ENCODE results near the gene RTL1. TPM values are rescaled to one million over a fixed set of nuclear protein-coding genes. Genes with fewer than 3 reads are reported as not detected.

Gene RTL1
- total and polyA plus RNA-seq, 2 donors (not counting 1 experiment from before 2014, with no cell fraction given) = not detected

DNA sequence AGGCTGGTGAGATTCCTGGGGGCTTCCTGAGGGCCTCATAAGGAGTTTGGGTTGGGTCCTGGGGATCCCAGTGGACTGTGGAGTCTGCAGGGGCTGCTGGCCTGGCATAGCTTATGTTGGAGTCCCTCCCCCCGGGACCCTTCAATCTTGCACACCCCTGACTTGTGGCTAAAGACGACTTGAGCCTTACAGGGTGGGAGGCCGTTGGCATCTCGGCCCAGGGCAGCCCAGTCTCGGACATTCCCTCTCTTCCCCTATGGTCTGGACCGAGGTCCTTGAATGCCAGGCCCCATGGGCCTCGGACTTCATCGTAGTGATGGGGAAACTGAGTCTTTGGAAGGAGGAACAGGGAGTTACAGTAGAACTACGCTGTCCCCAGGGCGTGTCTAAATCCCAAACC, 12.5 kb downstream of the RTL1 start:
- DNase-seq (ENCODE audit: low read depth in 2 of 2) = no peak
- TF ChIP-seq, protein P1, sequence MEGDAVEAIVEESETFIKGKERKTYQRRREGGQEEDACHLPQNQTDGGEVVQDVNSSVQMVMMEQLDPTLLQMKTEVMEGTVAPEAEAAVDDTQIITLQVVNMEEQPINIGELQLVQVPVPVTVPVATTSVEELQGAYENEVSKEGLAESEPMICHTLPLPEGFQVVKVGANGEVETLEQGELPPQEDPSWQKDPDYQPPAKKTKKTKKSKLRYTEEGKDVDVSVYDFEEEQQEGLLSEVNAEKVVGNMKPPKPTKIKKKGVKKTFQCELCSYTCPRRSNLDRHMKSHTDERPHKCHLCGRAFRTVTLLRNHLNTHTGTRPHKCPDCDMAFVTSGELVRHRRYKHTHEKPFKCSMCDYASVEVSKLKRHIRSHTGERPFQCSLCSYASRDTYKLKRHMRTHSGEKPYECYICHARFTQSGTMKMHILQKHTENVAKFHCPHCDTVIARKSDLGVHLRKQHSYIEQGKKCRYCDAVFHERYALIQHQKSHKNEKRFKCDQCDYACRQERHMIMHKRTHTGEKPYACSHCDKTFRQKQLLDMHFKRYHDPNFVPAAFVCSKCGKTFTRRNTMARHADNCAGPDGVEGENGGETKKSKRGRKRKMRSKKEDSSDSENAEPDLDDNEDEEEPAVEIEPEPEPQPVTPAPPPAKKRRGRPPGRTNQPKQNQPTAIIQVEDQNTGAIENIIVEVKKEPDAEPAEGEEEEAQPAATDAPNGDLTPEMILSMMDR (conservative IDR thresholded peaks at IDR 0.05 in 1 of 2, IDR thresholded peaks at IDR 0.05 in 1 of 2; ENCODE audit: low read depth in 1 of 2, low read length in 2 of 2) = no peak
- TF ChIP-seq EZH2 (IDR thresholded peaks at IDR 0.05; ENCODE audit: low read length, missing control alignments) = no peak
- H3K27ac ChIP-seq (ENCODE audit: insufficient read depth, low read length) = no peak overlapping the region
- no peaks in the 10 kb centered on the region for H3K27me3 ChIP-seq (ENCODE audit: control insufficient read depth, insufficient read depth, low read length)
- H4K20me1 ChIP-seq (ENCODE audit: control insufficient read depth, extremely low read depth, insufficient read depth, low read length) = no peaks in the 10 kb centered on the region
- H3K4me2 ChIP-seq (ENCODE audit: extremely low read depth, insufficient read depth, low read length) = no peak overlapping the region
- no peak overlapping the region for H2AFZ ChIP-seq (ENCODE audit: low read length)
- H3K9ac ChIP-seq (ENCODE audit: insufficient read depth, low read length) = no peak overlapping the region
- no peaks in the 10 kb centered on the region for H3K4me1 ChIP-seq (ENCODE audit: control insufficient read depth, extremely low read depth, insufficient read depth, low read length)
- H3K4me3 ChIP-seq (replicated peaks in 1 of 4; ENCODE audit: control extremely low read depth in 1 of 4, insufficient read depth in 1 of 4, low read depth in 3 of 4, low read length in 4 of 4) = no peak overlapping the region
- no peaks in the 10 kb centered on the region for H3K9me3 ChIP-seq (ENCODE audit: control insufficient read depth, insufficient read depth, low read depth, low read length)
- no peaks in the 10 kb centered on the region for H3K79me2 ChIP-seq (ENCODE audit: control insufficient read depth, insufficient read depth, low read length)
- peaks cover 4% of the 10 kb centered on the region for H3K36me3 ChIP-seq (ENCODE audit: control insufficient read depth, insufficient read depth, low read length)

- Histone ChIP-seq H3K4me2 (ENCODE audit: extremely low read depth, insufficient read depth, low read length) (no peak overlapping the region), H4K20me1 (ENCODE audit: control insufficient read depth, extremely low read depth, insufficient read depth, low read length) (no peaks in the 10 kb centered on the region), H3K27ac (ENCODE audit: insufficient read depth, low read length) (no peak overlapping the region), H3K36me3 (ENCODE audit: control insufficient read depth, insufficient read depth, low read length) (peaks cover 4% of the 10 kb centered on the region), H3K9ac (ENCODE audit: insufficient read depth, low read length) (no peak overlapping the region), H3K79me2 (ENCODE audit: control insufficient read depth, insufficient read depth, low read length) (no peaks in the 10 kb centered on the region), H3K9me3 (ENCODE audit: control insufficient read depth, insufficient read depth, low read depth, low read length) (no peaks in the 10 kb centered on the region), H2AFZ (ENCODE audit: low read length) (no peak overlapping the region), H3K4me3 (replicated peaks in 1 of 4; ENCODE audit: control extremely low read depth in 1 of 4, insufficient read depth in 1 of 4, low read depth in 3 of 4, low read length in 4 of 4) (no peak overlapping the region), H3K27me3 (ENCODE audit: control insufficient read depth, insufficient read depth, low read length) (no peaks in the 10 kb centered on the region), H3K4me1 (ENCODE audit: control insufficient read depth, extremely low read depth, insufficient read depth, low read length) (no peaks in the 10 kb centered on the region)
- TF ChIP-seq, protein P1 (conservative IDR thresholded peaks at IDR 0.05 in 1 of 2, IDR thresholded peaks at IDR 0.05 in 1 of 2; ENCODE audit: low read depth in 1 of 2, low read length in 2 of 2) = no peak
- TF ChIP-seq EZH2 (IDR thresholded peaks at IDR 0.05; ENCODE audit: low read length, missing control alignments) = no peak
- DNase-seq (ENCODE audit: low read depth in 2 of 2) = no peak
Observed at GRCh38 chr14:100890061-100890850, 13.3 kb downstream of the RTL1 start.

GRCh38 chr14:100889641-100890040, 13.9 kb downstream of the RTL1 start:
- Histone ChIP-seq H3K4me2 (ENCODE audit: extremely low read depth, insufficient read depth, low read length) (no peak overlapping the region), H3K36me3 (ENCODE audit: control insufficient read depth, insufficient read depth, low read length) (peaks cover 4% of the 10 kb centered on the region), H3K27ac (ENCODE audit: insufficient read depth, low read length) (no peak overlapping the region), H3K4me3 (replicated peaks in 1 of 4; ENCODE audit: control extremely low read depth in 1 of 4, insufficient read depth in 1 of 4, low read depth in 3 of 4, low read length in 4 of 4) (no peak overlapping the region), H3K9ac (ENCODE audit: insufficient read depth, low read length) (no peak overlapping the region), H3K9me3 (ENCODE audit: control insufficient read depth, insufficient read depth, low read depth, low read length) (no peaks in the 10 kb centered on the region), H2AFZ (ENCODE audit: low read length) (no peak overlapping the region), H3K4me1 (ENCODE audit: control insufficient read depth, extremely low read depth, insufficient read depth, low read length) (no peaks in the 10 kb centered on the region), H4K20me1 (ENCODE audit: control insufficient read depth, extremely low read depth, insufficient read depth, low read length) (no peaks in the 10 kb centered on the region), H3K79me2 (ENCODE audit: control insufficient read depth, insufficient read depth, low read length) (no peaks in the 10 kb centered on the region), H3K27me3 (ENCODE audit: control insufficient read depth, insufficient read depth, low read length) (no peaks in the 10 kb centered on the region)
- TF ChIP-seq, protein P1 (conservative IDR thresholded peaks at IDR 0.05 in 1 of 2, IDR thresholded peaks at IDR 0.05 in 1 of 2; ENCODE audit: low read depth in 1 of 2, low read length in 2 of 2) = no peak
- no peak for TF ChIP-seq EZH2 (IDR thresholded peaks at IDR 0.05; ENCODE audit: low read length, missing control alignments)
- no peak for DNase-seq (ENCODE audit: low read depth in 2 of 2)

Measured in fibroblast of lung (primary cell).